ENCODE results near the gene KEL.

DNA sequence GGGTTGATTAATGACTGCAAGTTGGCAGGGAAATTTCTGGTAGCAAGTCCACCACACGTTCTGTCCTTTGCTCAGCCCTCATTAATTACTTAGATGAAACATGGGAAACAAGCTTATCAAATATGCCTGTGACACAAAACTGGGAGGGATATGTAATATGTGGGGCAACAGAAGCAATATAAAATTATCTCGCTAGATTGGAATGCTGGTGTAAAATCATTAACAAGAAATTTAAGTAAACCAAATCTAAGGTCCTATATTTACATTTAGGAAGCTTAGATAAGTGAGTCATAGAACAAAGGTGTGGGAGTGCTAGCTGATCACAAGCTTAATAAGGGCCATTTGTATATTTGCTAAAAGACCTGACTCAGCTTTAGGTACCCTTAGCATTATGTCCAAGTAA, 52.1 kb downstream of the KEL start:
- TF ChIP-seq, protein P1, sequence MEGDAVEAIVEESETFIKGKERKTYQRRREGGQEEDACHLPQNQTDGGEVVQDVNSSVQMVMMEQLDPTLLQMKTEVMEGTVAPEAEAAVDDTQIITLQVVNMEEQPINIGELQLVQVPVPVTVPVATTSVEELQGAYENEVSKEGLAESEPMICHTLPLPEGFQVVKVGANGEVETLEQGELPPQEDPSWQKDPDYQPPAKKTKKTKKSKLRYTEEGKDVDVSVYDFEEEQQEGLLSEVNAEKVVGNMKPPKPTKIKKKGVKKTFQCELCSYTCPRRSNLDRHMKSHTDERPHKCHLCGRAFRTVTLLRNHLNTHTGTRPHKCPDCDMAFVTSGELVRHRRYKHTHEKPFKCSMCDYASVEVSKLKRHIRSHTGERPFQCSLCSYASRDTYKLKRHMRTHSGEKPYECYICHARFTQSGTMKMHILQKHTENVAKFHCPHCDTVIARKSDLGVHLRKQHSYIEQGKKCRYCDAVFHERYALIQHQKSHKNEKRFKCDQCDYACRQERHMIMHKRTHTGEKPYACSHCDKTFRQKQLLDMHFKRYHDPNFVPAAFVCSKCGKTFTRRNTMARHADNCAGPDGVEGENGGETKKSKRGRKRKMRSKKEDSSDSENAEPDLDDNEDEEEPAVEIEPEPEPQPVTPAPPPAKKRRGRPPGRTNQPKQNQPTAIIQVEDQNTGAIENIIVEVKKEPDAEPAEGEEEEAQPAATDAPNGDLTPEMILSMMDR (IDR thresholded peaks at IDR 0.05; ENCODE audit: low read depth, low read length, missing input control), result no peak
- TF ChIP-seq HNF4G (IDR thresholded peaks at IDR 0.05) (no peak), HNF4A (conservative IDR thresholded peaks at IDR 0.05) (no peak), TAF1 (conservative IDR thresholded peaks at IDR 0.05) (no peak), GABPA (IDR thresholded peaks at IDR 0.05 in 1 of 2, conservative IDR thresholded peaks at IDR 0.05 in 1 of 2) (no peak), YY1 (IDR thresholded peaks at IDR 0.05) (no peak), SP1 (IDR thresholded peaks at IDR 0.05) (no peak), NR2F2 (IDR thresholded peaks at IDR 0.05) (no peak), RAD21 (IDR thresholded peaks at IDR 0.05) (no peak), RXRA (IDR thresholded peaks at IDR 0.05) (no peak)
- TF ChIP-seq, protein P2, sequence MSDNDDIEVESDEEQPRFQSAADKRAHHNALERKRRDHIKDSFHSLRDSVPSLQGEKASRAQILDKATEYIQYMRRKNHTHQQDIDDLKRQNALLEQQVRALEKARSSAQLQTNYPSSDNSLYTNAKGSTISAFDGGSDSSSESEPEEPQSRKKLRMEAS (IDR thresholded peaks at IDR 0.05), result no peak
- TF ChIP-seq, protein P3, sequence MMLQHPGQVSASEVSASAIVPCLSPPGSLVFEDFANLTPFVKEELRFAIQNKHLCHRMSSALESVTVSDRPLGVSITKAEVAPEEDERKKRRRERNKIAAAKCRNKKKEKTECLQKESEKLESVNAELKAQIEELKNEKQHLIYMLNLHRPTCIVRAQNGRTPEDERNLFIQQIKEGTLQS (IDR thresholded peaks at IDR 0.05), result no peak
- TF ChIP-seq, protein P4, sequence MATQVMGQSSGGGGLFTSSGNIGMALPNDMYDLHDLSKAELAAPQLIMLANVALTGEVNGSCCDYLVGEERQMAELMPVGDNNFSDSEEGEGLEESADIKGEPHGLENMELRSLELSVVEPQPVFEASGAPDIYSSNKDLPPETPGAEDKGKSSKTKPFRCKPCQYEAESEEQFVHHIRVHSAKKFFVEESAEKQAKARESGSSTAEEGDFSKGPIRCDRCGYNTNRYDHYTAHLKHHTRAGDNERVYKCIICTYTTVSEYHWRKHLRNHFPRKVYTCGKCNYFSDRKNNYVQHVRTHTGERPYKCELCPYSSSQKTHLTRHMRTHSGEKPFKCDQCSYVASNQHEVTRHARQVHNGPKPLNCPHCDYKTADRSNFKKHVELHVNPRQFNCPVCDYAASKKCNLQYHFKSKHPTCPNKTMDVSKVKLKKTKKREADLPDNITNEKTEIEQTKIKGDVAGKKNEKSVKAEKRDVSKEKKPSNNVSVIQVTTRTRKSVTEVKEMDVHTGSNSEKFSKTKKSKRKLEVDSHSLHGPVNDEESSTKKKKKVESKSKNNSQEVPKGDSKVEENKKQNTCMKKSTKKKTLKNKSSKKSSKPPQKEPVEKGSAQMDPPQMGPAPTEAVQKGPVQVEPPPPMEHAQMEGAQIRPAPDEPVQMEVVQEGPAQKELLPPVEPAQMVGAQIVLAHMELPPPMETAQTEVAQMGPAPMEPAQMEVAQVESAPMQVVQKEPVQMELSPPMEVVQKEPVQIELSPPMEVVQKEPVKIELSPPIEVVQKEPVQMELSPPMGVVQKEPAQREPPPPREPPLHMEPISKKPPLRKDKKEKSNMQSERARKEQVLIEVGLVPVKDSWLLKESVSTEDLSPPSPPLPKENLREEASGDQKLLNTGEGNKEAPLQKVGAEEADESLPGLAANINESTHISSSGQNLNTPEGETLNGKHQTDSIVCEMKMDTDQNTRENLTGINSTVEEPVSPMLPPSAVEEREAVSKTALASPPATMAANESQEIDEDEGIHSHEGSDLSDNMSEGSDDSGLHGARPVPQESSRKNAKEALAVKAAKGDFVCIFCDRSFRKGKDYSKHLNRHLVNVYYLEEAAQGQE (IDR thresholded peaks at IDR 0.05), result no peak
- TF ChIP-seq, protein P5, sequence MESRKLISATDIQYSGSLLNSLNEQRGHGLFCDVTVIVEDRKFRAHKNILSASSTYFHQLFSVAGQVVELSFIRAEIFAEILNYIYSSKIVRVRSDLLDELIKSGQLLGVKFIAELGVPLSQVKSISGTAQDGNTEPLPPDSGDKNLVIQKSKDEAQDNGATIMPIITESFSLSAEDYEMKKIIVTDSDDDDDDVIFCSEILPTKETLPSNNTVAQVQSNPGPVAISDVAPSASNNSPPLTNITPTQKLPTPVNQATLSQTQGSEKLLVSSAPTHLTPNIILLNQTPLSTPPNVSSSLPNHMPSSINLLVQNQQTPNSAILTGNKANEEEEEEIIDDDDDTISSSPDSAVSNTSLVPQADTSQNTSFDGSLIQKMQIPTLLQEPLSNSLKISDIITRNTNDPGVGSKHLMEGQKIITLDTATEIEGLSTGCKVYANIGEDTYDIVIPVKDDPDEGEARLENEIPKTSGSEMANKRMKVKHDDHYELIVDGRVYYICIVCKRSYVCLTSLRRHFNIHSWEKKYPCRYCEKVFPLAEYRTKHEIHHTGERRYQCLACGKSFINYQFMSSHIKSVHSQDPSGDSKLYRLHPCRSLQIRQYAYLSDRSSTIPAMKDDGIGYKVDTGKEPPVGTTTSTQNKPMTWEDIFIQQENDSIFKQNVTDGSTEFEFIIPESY (IDR thresholded peaks at IDR 0.05), result no peak

Measured in liver (tissue), 3 donors.